ENCODE results near the gene SPEF1. TPM values are rescaled to one million over a fixed set of nuclear protein-coding genes. Genes with fewer than 3 reads are reported as not detected.

The SPEF1 gene
- total RNA-seq, 1 donor from 2014 or later = under 0.01 TPM

- no peak for TF ChIP-seq CTCF (IDR thresholded peaks at IDR 0.05; ENCODE audit: insufficient read depth, low read length, severe bottlenecking)
Measured at GRCh38 chr20:3784216-3784853, 3.1 kb upstream of the SPEF1 start.

GRCh38 chr20:3783511-3784195, 2.4 kb upstream of the SPEF1 start:
- DNase-seq (ENCODE audit: low read depth) (no peak), FAIRE-seq (peak; percentile 82)
- no peak for TF ChIP-seq CTCF (IDR thresholded peaks at IDR 0.05; ENCODE audit: insufficient read depth, low read length, severe bottlenecking)
- Histone ChIP-seq H3K4me3 (ENCODE audit: low read depth, low read length) (no peak overlapping the region), H3K27me3 (ENCODE audit: control insufficient read depth, insufficient read depth, low read length) (peaks cover 2% of the 10 kb centered on the region), H3K36me3 (ENCODE audit: control insufficient read depth, insufficient read depth, low read length) (peaks cover 5% of the 10 kb centered on the region)

More at GRCh38 chr20:3784216-3784853, 3.1 kb upstream of the SPEF1 start:
- FAIRE-seq = no peak
- peaks cover 5% of the 10 kb centered on the region for H3K36me3 ChIP-seq (ENCODE audit: control insufficient read depth, insufficient read depth, low read length)
- DNase-seq (ENCODE audit: low read depth) = no peak
- H3K27me3 ChIP-seq (ENCODE audit: control insufficient read depth, insufficient read depth, low read length) = no peaks in the 10 kb centered on the region
- no peak overlapping the region for H3K4me3 ChIP-seq (ENCODE audit: low read depth, low read length)

- TF ChIP-seq CTCF (IDR thresholded peaks at IDR 0.05; ENCODE audit: insufficient read depth, low read length, severe bottlenecking) = no peak
- H3K36me3 ChIP-seq (ENCODE audit: control insufficient read depth, insufficient read depth, low read length) = peaks cover 5% of the 10 kb centered on the region
- no peak overlapping the region for H3K4me3 ChIP-seq (ENCODE audit: low read depth, low read length)
- DNase-seq (ENCODE audit: low read depth) = no peak
- FAIRE-seq = no peak
- H3K27me3 ChIP-seq (ENCODE audit: control insufficient read depth, insufficient read depth, low read length) = peaks cover 3% of the 10 kb centered on the region
Measured at GRCh38 chr20:3783068-3783489, 1.8 kb upstream of the SPEF1 start.

GRCh38 chr20:3782597-3782996, 1.3 kb upstream of the SPEF1 start:
- FAIRE-seq (no peak), DNase-seq (ENCODE audit: low read depth) (no peak)
- H3K27me3 ChIP-seq (ENCODE audit: control insufficient read depth, insufficient read depth, low read length) = peaks cover 3% of the 10 kb centered on the region
- no peak overlapping the region for H3K4me3 ChIP-seq (ENCODE audit: low read depth, low read length)
- no peak for TF ChIP-seq CTCF (IDR thresholded peaks at IDR 0.05; ENCODE audit: insufficient read depth, low read length, severe bottlenecking)
- H3K36me3 ChIP-seq (ENCODE audit: control insufficient read depth, insufficient read depth, low read length) = peaks cover 5% of the 10 kb centered on the region

GRCh38 chr20:3778976-3779375, 2.3 kb downstream of the SPEF1 start:
- FAIRE-seq (no peak), DNase-seq (ENCODE audit: low read depth) (no peak)
- no peak for TF ChIP-seq CTCF (IDR thresholded peaks at IDR 0.05; ENCODE audit: insufficient read depth, low read length, severe bottlenecking)
- H3K4me3 ChIP-seq (ENCODE audit: low read depth, low read length) = no peak overlapping the region
- peaks cover 3% of the 10 kb centered on the region for H3K27me3 ChIP-seq (ENCODE audit: control insufficient read depth, insufficient read depth, low read length)
- H3K36me3 ChIP-seq (ENCODE audit: control insufficient read depth, insufficient read depth, low read length) = no peaks in the 10 kb centered on the region
